ENCODE results near the gene RSPH3. TPM values are rescaled to one million over a fixed set of nuclear protein-coding genes. Genes with fewer than 3 reads are reported as not detected.

The RSPH3 gene
- total RNA-seq, 1 donor from 2014 or later = 5.5 TPM

DNA sequence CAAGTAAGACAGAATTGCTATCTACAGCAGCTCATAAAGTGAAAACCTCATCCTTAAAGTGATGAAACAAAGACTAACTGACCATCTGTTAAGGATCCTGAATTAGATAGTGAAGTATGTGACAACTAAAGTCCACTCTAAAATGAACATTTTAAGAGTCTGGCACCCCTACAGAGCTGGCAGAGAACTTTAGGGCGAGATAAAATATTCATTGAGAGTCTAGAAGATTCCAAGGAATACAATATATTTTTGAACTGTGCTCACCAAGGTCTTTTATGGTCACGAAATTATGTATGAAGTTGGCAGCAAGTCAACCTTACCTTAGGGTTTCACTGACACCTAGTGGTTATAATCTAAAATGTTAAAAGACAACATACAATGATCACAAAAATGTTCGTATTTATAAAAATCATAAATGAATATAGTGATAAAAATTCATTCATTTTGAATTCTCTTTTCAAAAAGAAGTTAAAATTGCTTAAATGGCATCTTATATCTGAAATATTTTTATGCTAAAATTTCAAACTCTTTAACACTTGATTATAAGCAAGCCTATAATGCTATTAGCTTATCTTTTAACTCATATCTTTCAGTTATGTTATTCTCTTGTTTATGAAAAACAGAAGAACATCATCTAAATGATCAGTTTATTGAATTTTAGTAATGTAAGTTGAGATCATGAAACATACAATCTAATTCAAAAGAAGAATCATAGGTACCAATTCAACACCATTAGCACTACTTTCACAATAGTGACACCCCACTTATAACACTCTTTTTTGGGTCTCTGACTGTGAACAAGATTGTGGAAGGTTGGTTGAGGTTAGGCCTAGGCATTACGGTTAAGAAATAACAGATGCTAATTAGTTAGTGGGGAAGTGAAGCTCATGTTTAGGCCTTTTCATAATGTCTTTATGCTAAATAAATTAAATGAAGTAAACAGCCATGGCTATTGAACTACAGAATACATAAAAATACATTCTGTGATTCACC is 27.5 kb downstream of the RSPH3 start:
- Histone ChIP-seq H3K36me3 (ENCODE audit: control insufficient read depth, insufficient read depth, low read length) (peaks cover 4% of the 10 kb centered on the region), H3K27me3 (ENCODE audit: control insufficient read depth, insufficient read depth, low read length) (no peaks in the 10 kb centered on the region), H3K4me3 (ENCODE audit: low read depth, low read length) (no peak overlapping the region)
- peak; percentile 67 for DNase-seq (ENCODE audit: low read depth)
- TF ChIP-seq, protein P1, sequence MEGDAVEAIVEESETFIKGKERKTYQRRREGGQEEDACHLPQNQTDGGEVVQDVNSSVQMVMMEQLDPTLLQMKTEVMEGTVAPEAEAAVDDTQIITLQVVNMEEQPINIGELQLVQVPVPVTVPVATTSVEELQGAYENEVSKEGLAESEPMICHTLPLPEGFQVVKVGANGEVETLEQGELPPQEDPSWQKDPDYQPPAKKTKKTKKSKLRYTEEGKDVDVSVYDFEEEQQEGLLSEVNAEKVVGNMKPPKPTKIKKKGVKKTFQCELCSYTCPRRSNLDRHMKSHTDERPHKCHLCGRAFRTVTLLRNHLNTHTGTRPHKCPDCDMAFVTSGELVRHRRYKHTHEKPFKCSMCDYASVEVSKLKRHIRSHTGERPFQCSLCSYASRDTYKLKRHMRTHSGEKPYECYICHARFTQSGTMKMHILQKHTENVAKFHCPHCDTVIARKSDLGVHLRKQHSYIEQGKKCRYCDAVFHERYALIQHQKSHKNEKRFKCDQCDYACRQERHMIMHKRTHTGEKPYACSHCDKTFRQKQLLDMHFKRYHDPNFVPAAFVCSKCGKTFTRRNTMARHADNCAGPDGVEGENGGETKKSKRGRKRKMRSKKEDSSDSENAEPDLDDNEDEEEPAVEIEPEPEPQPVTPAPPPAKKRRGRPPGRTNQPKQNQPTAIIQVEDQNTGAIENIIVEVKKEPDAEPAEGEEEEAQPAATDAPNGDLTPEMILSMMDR (IDR thresholded peaks at IDR 0.05; ENCODE audit: insufficient read depth, low read length, severe bottlenecking) = peak; percentile 24
- no peak for FAIRE-seq

DNA sequence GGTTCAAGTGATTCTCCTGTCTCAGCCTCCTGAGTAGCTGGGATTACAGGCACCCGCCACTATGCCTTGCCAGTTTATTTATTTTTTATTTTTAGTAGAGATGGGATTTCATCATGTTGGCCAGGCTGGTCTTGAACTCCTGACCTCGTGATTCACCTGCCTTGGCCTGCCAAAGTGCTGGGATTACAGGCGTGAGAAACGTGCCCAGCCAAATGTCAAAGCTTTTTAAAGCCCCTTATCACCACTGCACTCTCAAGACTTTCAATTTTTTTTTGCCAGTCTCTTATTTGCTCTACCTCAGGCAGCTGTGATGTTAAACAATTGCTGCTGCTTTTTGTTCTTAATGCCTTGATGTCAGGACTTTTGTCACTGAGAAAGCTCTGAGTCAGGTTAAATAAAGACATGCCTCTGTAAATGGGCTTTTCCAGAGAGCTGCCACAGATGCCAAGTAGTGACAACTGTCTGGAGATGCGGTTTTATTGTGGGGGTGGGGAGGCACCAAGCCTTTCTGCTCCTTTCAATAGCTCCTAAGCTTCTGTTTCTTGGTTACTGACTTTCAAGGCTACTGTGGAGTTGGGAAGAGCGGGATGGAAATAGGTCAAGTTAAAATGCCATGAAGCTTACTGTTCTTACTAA is 29.2 kb downstream of the RSPH3 start:
- no peak for DNase-seq (ENCODE audit: low read depth)
- H3K4me3 ChIP-seq (ENCODE audit: low read depth, low read length) = no peak overlapping the region
- FAIRE-seq = peak; percentile 55
- TF ChIP-seq, protein P1 (IDR thresholded peaks at IDR 0.05; ENCODE audit: insufficient read depth, low read length, severe bottlenecking) = no peak
- no peaks in the 10 kb centered on the region for H3K27me3 ChIP-seq (ENCODE audit: control insufficient read depth, insufficient read depth, low read length)
- peaks cover 1% of the 10 kb centered on the region for H3K36me3 ChIP-seq (ENCODE audit: control insufficient read depth, insufficient read depth, low read length)

DNA sequence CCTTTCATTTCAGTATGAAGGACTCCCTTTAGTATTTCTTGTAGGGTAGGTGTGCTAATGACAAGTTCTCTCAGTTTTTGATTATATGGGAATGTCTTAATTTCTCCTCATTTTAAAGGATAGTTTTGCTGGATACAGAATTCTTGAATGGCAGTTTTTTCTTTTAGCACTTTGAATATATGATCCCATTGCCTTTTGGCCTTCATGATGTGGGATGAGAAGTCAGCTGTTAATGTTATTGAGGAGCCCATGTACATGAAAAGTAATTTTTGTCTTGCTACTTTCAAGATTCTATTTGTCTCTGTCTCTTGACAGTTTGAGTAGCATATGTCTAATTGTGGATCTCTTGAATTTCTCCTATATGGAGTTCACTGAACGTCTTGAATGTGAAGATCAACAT is 30.9 kb downstream of the RSPH3 start:
- DNase-seq (ENCODE audit: low read depth) = no peak
- Histone ChIP-seq H3K36me3 (ENCODE audit: control insufficient read depth, insufficient read depth, low read length) (peaks cover 1% of the 10 kb centered on the region), H3K4me3 (ENCODE audit: low read depth, low read length) (no peak overlapping the region), H3K27me3 (ENCODE audit: control insufficient read depth, insufficient read depth, low read length) (no peaks in the 10 kb centered on the region)
- no peak for FAIRE-seq
- TF ChIP-seq, protein P1 (IDR thresholded peaks at IDR 0.05; ENCODE audit: insufficient read depth, low read length, severe bottlenecking) = no peak

DNA sequence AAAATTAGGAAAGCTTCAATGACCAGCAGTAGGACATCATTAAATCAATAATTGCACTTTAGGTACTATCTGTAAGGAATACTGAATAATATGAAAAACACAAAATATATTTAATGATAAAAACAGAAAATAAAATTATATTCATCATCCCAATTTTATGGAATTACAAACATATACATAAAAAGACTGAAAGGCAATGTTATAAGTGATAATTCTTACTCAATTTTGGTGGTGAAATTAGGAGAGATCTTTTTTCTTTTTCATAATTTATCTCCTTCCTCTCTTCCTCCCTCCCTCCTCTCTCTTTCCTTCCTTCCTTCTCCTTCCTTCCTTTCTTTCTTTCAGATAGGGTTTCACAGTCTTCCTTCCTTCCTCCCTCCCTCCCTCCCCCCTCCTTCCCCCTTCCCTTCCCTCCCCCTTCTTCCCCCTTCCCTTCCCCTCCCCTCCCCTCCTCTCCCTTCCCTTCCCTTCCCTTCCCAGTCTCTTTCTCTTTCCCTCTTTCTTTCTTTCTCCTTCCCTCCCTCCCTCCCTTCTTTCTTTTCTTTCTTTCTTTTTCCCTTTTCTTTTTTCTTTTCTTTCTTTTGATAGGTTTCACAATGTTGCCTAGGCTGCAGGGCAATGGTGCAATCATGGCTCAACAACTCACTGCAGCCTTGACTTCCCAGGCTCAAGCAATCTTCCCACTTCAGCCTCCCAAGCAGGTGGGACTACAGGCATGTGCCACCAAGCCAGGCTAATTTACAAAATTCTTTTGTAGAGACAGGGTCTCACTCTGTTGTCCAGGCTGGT is 36.8 kb downstream of the RSPH3 start:
- FAIRE-seq = no peak
- TF ChIP-seq, protein P1 (IDR thresholded peaks at IDR 0.05; ENCODE audit: insufficient read depth, low read length, severe bottlenecking) = no peak
- DNase-seq (ENCODE audit: low read depth) = no peak
- no peaks in the 10 kb centered on the region for H3K36me3 ChIP-seq (ENCODE audit: control insufficient read depth, insufficient read depth, low read length)
- H3K27me3 ChIP-seq (ENCODE audit: control insufficient read depth, insufficient read depth, low read length) = no peaks in the 10 kb centered on the region
- H3K4me3 ChIP-seq (ENCODE audit: low read depth, low read length) = no peak overlapping the region

DNA sequence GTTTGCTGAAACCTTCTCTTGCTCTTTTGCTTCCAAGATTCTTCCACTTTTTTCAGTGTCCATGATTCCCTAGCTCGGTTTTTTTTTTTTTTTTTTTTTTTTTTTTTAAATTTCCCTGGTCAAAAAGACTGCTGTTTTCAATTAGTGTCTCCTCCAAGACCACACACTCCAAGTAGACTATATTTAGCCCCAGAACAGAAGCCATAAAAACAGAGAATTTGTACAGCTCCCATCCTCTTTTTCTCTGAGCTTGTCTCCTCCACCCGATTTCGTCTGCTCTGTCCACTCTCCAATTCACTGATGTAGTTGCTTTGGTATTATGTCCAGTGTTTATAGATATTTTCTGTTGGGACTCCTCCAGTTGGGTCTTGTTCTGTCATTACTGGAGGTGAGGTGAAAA is 37.6 kb downstream of the RSPH3 start:
- H3K4me3 ChIP-seq (ENCODE audit: low read depth, low read length) = no peak overlapping the region
- FAIRE-seq (no peak), DNase-seq (ENCODE audit: low read depth) (no peak)
- TF ChIP-seq, protein P1 (IDR thresholded peaks at IDR 0.05; ENCODE audit: insufficient read depth, low read length, severe bottlenecking) = no peak
- no peaks in the 10 kb centered on the region for H3K27me3 ChIP-seq (ENCODE audit: control insufficient read depth, insufficient read depth, low read length)
- no peaks in the 10 kb centered on the region for H3K36me3 ChIP-seq (ENCODE audit: control insufficient read depth, insufficient read depth, low read length)
